Osteocyte (in vitro differentiated cells): ENCODE data around the gene DNM3. TPM values are rescaled to one million over a fixed set of nuclear protein-coding genes. Genes with fewer than 3 reads are reported as not detected.

Experiments used
- DNase-seq: peaks from one replicate; pipeline ENCODE4 v3.0.0; 2021; ENCODE audit warnings: mixed read lengths; ENCODE audit not compliant: unreplicated experiment; ENCODE audit errors: extremely low spot score
- H3K27ac Mint-ChIP-seq: one replicate; pipeline ENCODE4 v1.8.0; 2021; ENCODE audit warnings: mild to moderate bottlenecking, mixed read lengths; ENCODE audit not compliant: unreplicated experiment
- H3K27me3 Mint-ChIP-seq: one replicate; pipeline ENCODE4 v1.8.0; 2021; ENCODE audit warnings: mixed read lengths; ENCODE audit not compliant: unreplicated experiment
- H3K36me3 Mint-ChIP-seq: one replicate; pipeline ENCODE4 v1.8.0; 2021; ENCODE audit warnings: mixed read lengths; ENCODE audit not compliant: unreplicated experiment
- H3K4me1 Mint-ChIP-seq: one replicate; pipeline ENCODE4 v1.8.0; 2021; ENCODE audit warnings: mixed read lengths; ENCODE audit not compliant: unreplicated experiment
- H3K4me3 Mint-ChIP-seq: one replicate; pipeline ENCODE4 v1.8.0; 2021; ENCODE audit warnings: mild to moderate bottlenecking, moderate library complexity, mixed read lengths; ENCODE audit not compliant: unreplicated experiment
- H3K9me3 Mint-ChIP-seq: one replicate; pipeline ENCODE4 v1.8.0; 2021; ENCODE audit warnings: mixed read lengths; ENCODE audit not compliant: unreplicated experiment
- total RNA-seq: library from RNA; stranded (reverse); gene quantifications from 2 replicates; pipeline ENCODE4 v1.2.1, GENCODE V29; 2021
- TF ChIP-seq, protein P1 (sequence below): fragments of 200-600 bp; sonication (generic); IDR thresholded peaks from 2 replicates; pipeline ENCODE4 v1.5.0; 2021; ENCODE audit warnings: antibody characterized with exemption, mild to moderate bottlenecking, moderate library complexity

DNM3 gene
- total RNA-seq, 1 donor from 2014 or later, result 3.7 TPM

DNA sequence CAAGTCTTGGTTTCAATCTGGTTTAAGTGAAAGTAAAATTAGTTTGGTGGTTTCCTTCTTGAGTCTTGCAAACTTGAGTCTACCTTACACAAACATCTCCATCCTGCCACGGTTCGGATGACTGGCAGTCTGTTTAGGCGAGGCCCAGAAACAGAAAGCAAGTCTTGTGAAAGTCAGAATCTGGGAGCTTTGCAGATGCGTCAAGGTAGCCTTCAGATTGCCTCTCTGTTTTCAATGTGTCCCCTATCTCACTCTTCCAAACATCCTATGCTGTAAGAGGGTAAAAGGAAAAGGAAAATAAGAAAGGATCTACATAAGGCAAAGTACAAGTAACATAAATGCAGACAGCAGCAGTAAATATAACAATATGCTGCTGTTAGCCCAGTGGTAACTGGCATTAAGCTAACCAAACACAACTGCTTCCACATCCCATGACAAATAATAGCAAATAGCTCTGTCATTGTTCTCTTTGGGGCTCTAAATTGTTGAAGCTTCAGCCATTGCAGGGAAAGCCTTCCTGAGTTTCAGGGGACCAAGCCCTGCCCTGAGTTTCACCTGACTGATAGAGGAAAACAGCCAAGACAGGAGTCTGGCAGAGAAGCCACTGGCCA, 552.9 kb downstream of the DNM3 start:
- Mint-ChIP-seq H3K27ac (peak overlapping the region; percentile 71), H3K4me3 (no peak overlapping the region), H3K4me1 (peaks cover 79% of the 10 kb centered on the region), H3K36me3 (peaks cover 14% of the 10 kb centered on the region), H3K27me3 (no peaks in the 10 kb centered on the region), H3K9me3 (no peaks in the 10 kb centered on the region)
- DNase-seq, result no peak
- TF ChIP-seq, protein P1, sequence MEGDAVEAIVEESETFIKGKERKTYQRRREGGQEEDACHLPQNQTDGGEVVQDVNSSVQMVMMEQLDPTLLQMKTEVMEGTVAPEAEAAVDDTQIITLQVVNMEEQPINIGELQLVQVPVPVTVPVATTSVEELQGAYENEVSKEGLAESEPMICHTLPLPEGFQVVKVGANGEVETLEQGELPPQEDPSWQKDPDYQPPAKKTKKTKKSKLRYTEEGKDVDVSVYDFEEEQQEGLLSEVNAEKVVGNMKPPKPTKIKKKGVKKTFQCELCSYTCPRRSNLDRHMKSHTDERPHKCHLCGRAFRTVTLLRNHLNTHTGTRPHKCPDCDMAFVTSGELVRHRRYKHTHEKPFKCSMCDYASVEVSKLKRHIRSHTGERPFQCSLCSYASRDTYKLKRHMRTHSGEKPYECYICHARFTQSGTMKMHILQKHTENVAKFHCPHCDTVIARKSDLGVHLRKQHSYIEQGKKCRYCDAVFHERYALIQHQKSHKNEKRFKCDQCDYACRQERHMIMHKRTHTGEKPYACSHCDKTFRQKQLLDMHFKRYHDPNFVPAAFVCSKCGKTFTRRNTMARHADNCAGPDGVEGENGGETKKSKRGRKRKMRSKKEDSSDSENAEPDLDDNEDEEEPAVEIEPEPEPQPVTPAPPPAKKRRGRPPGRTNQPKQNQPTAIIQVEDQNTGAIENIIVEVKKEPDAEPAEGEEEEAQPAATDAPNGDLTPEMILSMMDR, result no peak

DNA sequence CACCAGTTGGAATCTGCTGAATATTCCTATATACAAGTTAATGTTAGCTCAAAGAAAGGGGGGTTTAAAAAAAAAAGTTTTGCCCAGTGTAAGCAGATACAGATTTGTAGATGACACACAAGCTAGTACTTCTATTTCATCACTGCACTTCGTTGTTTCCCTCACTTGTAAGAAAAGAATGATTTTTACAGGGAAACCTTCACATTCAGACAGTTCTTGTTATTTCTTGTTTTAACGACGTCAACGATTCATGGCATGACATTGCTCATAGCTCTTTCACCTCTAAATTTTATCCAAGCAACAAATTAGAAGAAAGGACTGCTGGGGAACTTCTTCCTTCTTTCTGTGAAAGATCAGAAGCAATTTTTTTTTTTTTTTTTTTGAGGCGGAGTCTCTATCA, 553.5 kb downstream of the DNM3 start:
- Mint-ChIP-seq H3K4me1 (peaks cover 82% of the 10 kb centered on the region), H3K9me3 (no peaks in the 10 kb centered on the region), H3K36me3 (peaks cover 14% of the 10 kb centered on the region), H3K27me3 (no peaks in the 10 kb centered on the region), H3K27ac (peak overlapping the region; percentile 71), H3K4me3 (no peak overlapping the region)
- TF ChIP-seq, protein P1, result no peak
- DNase-seq, result no peak

DNA sequence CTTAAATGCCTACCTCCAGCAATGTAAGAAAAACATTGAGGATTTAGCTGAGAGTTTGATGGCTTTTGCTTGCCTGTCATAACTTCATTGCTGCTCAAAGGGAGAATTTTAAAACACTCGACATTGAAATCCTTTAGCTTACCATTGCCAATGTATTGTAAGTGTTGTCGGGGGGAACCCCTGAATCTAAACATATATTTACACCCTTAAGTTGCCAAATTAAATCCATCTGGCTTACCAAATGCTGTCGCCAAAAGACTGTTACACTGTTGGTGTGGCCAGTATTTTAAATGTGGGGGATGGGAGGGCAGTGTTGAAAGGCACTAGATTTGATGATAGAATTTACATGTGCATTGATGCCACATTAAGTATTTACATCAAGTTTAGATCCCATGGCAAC, 554.3 kb downstream of the DNM3 start:
- H3K9me3 Mint-ChIP-seq, result no peaks in the 10 kb centered on the region
- H3K4me1 Mint-ChIP-seq, result peaks cover 83% of the 10 kb centered on the region
- H3K27ac Mint-ChIP-seq, result no peak overlapping the region
- no peaks in the 10 kb centered on the region for H3K27me3 Mint-ChIP-seq
- no peak for DNase-seq
- TF ChIP-seq, protein P1, result no peak
- H3K36me3 Mint-ChIP-seq, result peaks cover 14% of the 10 kb centered on the region
- no peak overlapping the region for H3K4me3 Mint-ChIP-seq

- DNase-seq, result no peak
- H3K4me1 Mint-ChIP-seq, result peaks cover 80% of the 10 kb centered on the region
- no peaks in the 10 kb centered on the region for H3K9me3 Mint-ChIP-seq
- H3K27me3 Mint-ChIP-seq, result no peaks in the 10 kb centered on the region
- peak overlapping the region; percentile 97 for H3K27ac Mint-ChIP-seq
- H3K4me3 Mint-ChIP-seq, result no peak overlapping the region
- TF ChIP-seq, protein P1, result no peak
- peaks cover 14% of the 10 kb centered on the region for H3K36me3 Mint-ChIP-seq
These were observed 555.9 kb downstream of the DNM3 start for GRCh38 chr1:172397221-172397620.

DNA sequence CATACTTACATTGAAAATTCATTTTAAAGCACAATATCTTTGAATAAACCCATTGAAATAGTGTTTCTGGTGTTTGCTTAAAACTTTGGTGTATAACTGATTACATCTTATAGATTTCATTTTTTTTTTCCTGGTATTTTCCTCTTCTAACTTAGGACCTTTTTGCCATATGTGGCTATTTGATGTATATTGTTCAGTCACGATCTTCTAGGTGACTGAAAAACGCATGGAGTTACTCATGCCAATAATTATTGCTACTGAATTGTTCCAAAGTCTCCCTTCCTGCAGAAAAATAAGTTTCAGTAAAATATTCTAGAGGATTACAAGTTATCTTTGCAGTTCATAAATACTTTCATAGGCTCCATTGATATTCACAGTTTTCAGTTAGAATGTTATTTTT, 556.3 kb downstream of the DNM3 start:
- H3K36me3 Mint-ChIP-seq, result peaks cover 14% of the 10 kb centered on the region

More for the DNA sequence above, 556.3 kb downstream of the DNM3 start:
- Mint-ChIP-seq H3K9me3 (no peaks in the 10 kb centered on the region), H3K4me3 (no peak overlapping the region), H3K27ac (peak overlapping the region; percentile 97), H3K27me3 (no peaks in the 10 kb centered on the region), H3K4me1 (peaks cover 80% of the 10 kb centered on the region)
- TF ChIP-seq, protein P1, result no peak
- DNase-seq, result no peak
